SU-DHL-6 (cell line): Measurements from ENCODE around the gene FSIP1.

Experiments
- H2AFZ ChIP-seq: fragments of 200-600 bp; sonication (generic); 2 replicates; pipeline ENCODE4 v1.6.1; 2014; ENCODE audit warnings: low read depth, mild to moderate bottlenecking, moderate library complexity, mixed read lengths, antibody characterized with exemption, low read length; ENCODE audit not compliant: severe bottlenecking
- H3F3A ChIP-seq: fragments of 200-600 bp; shearing (Covaris generic); 2 replicates; pipeline ENCODE4 v1.6.0; 2016; ENCODE audit warnings: antibody characterized with exemption, mild to moderate bottlenecking; ENCODE audit not compliant: insufficient read depth
- H3K27ac ChIP-seq: fragments of 200-600 bp; sonication (generic); 2 replicates; pipeline ENCODE4 v1.5.1; 2016; ENCODE audit warnings: low read depth, mild to moderate bottlenecking, low read length, moderate library complexity, mixed read lengths
- H3K27me3 ChIP-seq: fragments of 200-600 bp; sonication (generic), shearing (Covaris generic); 2 replicates; pipeline ENCODE4 v1.6.0; 2014; ENCODE audit warnings: mild to moderate bottlenecking, low read length
- H3K36me3 ChIP-seq: fragments of 200-600 bp; sonication (generic); 2 replicates; pipeline ENCODE4 v1.6.1; 2014; ENCODE audit warnings: mild to moderate bottlenecking, low read length, mixed read lengths
- H3K4me2 ChIP-seq: fragments of 300-600, 200-600 bp; shearing (Covaris generic), sonication (generic); 2 replicates; pipeline ENCODE4 v1.6.0; 2014; ENCODE audit warnings: low read length, low read depth, mild to moderate bottlenecking; ENCODE audit not compliant: poor library complexity, severe bottlenecking
- H3K4me3 ChIP-seq: fragments of 200-600 bp; sonication (generic); 2 replicates; pipeline ENCODE4 v1.5.1; 2014; ENCODE audit warnings: antibody characterized with exemption, low read length, mild to moderate bottlenecking, mixed read lengths; ENCODE audit not compliant: insufficient read depth, poor library complexity, severe bottlenecking
- H3K79me2 ChIP-seq: fragments of 200-600 bp; sonication (generic); 2 replicates; pipeline ENCODE4 v1.6.1; 2014; ENCODE audit warnings: mild to moderate bottlenecking, low read length, moderate library complexity; ENCODE audit not compliant: insufficient read depth
- H3K9ac ChIP-seq: fragments of 200-600 bp; sonication (generic); 2 replicates; pipeline ENCODE4 v1.7.0; 2014; ENCODE audit warnings: mild to moderate bottlenecking, low read length
- H3K9me2 ChIP-seq: fragments of 200-600 bp; sonication (generic); replicated peaks from 2 replicates; pipeline ENCODE4 v1.6.1; 2014; ENCODE audit warnings: low read length; ENCODE audit not compliant: insufficient read depth
- H3K9me3 ChIP-seq: fragments of 200-600 bp; sonication (generic); 2 replicates; pipeline ENCODE4 v1.6.1; 2014; ENCODE audit warnings: low read length, mixed read lengths; ENCODE audit not compliant: insufficient read depth
- H4K20me1 ChIP-seq: fragments of 200-600 bp; sonication (generic); 2 replicates; pipeline ENCODE4 v1.6.1; 2014; ENCODE audit warnings: low read depth, mild to moderate bottlenecking, antibody characterized with exemption, low read length, moderate library complexity, mixed read lengths
- EZH2phosphoT487 ChIP-seq: fragments of 200-600 bp; sonication (generic), shearing (Covaris generic); conservative IDR thresholded peaks from 2 replicates; pipeline ENCODE4 v1.6.1; 2018; ENCODE audit warnings: mild to moderate bottlenecking, antibody characterized with exemption, low read length, moderate library complexity, mixed read lengths
- TF ChIP-seq, protein P1 (sequence below): fragments of 200-600 bp; sonication (generic); IDR thresholded peaks from one replicate; pipeline ENCODE4 v1.5.1; 2017; ENCODE audit warnings: antibody characterized with exemption, mild to moderate bottlenecking, low read length, moderate library complexity; ENCODE audit not compliant: insufficient read depth, poor library complexity, severe bottlenecking

Gene FSIP1

DNA sequence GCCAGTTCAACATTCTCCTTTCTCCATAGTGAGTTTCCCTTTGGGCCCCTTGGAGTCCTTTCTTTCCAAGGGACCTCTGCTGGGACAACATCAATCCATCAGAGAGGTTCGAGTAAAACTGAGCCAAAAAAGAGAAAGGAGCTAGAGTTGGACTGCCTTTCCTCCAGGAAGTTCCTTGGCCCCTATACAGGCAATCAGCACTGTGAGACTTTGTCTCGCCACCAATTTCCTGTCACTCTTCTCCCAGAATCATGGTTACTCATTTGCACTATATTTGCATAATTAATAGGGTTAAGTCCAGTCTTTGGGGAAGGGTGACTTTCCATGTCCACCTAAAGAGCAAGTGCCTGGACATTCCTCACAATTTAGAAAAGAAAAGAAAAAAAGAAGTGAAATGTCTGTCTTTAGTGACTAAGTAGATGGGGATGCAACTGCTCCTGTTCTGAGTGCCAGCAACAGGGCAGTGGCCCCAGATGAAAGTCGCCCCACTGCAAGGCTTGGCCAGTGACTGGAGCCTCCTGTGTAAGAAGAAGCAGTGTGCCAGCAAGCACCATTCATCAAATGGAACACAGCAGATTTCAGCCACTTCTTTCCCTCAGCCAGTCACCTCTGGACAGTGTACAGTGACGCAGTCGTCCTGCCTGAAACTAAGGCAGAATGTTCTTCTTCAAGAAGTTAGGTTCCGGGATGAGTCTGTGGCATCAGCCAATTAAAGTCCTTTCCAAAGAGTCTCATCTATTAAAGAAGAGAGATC, 91.6 kb downstream of the FSIP1 start:
- Histone ChIP-seq H3K9me3 (no peaks in the 10 kb centered on the region), H3K79me2 (no peaks in the 10 kb centered on the region), H3K4me3 (no peak overlapping the region), H3K27ac (no peak overlapping the region), H3K9ac (no peak overlapping the region), H3K27me3 (no peaks in the 10 kb centered on the region), H3F3A (no peaks in the 10 kb centered on the region), H2AFZ (no peak overlapping the region), H3K9me2 (no peaks in the 10 kb centered on the region), H3K36me3 (no peaks in the 10 kb centered on the region), H4K20me1 (no peaks in the 10 kb centered on the region), H3K4me2 (no peak overlapping the region)
- no peak for TF ChIP-seq EZH2phosphoT487
- TF ChIP-seq, protein P1, sequence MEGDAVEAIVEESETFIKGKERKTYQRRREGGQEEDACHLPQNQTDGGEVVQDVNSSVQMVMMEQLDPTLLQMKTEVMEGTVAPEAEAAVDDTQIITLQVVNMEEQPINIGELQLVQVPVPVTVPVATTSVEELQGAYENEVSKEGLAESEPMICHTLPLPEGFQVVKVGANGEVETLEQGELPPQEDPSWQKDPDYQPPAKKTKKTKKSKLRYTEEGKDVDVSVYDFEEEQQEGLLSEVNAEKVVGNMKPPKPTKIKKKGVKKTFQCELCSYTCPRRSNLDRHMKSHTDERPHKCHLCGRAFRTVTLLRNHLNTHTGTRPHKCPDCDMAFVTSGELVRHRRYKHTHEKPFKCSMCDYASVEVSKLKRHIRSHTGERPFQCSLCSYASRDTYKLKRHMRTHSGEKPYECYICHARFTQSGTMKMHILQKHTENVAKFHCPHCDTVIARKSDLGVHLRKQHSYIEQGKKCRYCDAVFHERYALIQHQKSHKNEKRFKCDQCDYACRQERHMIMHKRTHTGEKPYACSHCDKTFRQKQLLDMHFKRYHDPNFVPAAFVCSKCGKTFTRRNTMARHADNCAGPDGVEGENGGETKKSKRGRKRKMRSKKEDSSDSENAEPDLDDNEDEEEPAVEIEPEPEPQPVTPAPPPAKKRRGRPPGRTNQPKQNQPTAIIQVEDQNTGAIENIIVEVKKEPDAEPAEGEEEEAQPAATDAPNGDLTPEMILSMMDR: no peak

DNA sequence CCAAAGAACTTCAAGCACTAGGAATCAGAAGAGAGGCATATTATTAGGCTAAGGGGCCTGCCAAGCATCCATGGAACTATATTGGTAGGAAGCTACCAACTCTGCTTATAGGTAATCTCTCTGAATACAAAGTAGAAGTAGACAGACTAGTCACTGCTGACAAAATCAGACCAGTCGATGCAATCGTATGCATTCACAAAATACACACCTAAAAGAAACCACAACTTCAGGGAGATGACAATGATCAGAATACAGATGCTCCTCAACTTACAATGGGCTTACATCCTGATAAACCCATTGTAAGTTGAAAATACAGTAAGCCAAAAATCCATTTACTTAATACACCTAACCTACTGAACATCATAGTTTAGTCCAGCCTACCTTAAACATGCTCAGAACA, 94.7 kb downstream of the FSIP1 start:
- Histone ChIP-seq H3K9ac (no peak overlapping the region), H3K27ac (no peak overlapping the region), H3K9me2 (no peaks in the 10 kb centered on the region), H3K79me2 (no peaks in the 10 kb centered on the region), H3K4me3 (no peak overlapping the region), H2AFZ (no peak overlapping the region), H3F3A (no peaks in the 10 kb centered on the region), H4K20me1 (no peaks in the 10 kb centered on the region), H3K4me2 (no peak overlapping the region), H3K36me3 (no peaks in the 10 kb centered on the region), H3K9me3 (no peaks in the 10 kb centered on the region), H3K27me3 (no peaks in the 10 kb centered on the region)
- no peak for TF ChIP-seq EZH2phosphoT487
- TF ChIP-seq, protein P1: no peak

DNA sequence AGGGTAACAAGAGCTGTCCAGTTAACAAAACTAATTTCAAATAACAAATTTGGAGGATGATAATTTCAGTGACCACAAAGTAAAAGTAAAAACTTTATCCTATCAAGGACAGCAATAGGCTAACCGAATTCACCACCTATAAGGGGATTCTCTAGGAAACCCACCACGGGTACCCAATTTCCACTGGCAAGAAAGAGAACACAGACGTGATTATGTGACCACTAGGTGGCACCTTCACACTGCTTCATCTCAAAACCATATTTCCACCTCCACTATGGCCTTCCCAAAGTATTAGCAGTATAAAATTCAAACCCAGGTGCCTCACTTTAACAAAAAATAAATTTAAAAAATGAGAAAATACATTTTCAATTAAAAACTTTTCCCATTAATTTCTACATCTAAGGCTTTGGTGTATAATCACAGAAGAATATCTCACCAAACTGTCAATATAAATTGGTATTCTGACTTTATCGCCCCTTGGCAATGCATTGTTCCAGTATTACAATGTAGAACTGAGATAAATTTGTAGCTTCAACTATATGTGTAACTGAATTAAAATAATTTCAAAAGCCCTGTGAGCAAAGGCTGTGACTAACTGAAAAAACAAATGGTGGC, 96.5 kb downstream of the FSIP1 start:
- TF ChIP-seq, protein P1: peak; percentile 55
- no peak for TF ChIP-seq EZH2phosphoT487
- no peak overlapping the region for H2AFZ ChIP-seq
- no peaks in the 10 kb centered on the region for H3K36me3 ChIP-seq

More for the DNA sequence above, 96.5 kb downstream of the FSIP1 start:
- Histone ChIP-seq H3K9me2 (no peaks in the 10 kb centered on the region), H3K27me3 (no peaks in the 10 kb centered on the region), H3K9ac (no peak overlapping the region), H3K4me2 (no peak overlapping the region), H3K4me3 (no peak overlapping the region), H3K27ac (no peak overlapping the region), H3K79me2 (no peaks in the 10 kb centered on the region), H3K9me3 (no peaks in the 10 kb centered on the region), H4K20me1 (no peaks in the 10 kb centered on the region), H3F3A (no peaks in the 10 kb centered on the region)
